ENCODE results near the gene RPP30.

RPP30 gene

DNA sequence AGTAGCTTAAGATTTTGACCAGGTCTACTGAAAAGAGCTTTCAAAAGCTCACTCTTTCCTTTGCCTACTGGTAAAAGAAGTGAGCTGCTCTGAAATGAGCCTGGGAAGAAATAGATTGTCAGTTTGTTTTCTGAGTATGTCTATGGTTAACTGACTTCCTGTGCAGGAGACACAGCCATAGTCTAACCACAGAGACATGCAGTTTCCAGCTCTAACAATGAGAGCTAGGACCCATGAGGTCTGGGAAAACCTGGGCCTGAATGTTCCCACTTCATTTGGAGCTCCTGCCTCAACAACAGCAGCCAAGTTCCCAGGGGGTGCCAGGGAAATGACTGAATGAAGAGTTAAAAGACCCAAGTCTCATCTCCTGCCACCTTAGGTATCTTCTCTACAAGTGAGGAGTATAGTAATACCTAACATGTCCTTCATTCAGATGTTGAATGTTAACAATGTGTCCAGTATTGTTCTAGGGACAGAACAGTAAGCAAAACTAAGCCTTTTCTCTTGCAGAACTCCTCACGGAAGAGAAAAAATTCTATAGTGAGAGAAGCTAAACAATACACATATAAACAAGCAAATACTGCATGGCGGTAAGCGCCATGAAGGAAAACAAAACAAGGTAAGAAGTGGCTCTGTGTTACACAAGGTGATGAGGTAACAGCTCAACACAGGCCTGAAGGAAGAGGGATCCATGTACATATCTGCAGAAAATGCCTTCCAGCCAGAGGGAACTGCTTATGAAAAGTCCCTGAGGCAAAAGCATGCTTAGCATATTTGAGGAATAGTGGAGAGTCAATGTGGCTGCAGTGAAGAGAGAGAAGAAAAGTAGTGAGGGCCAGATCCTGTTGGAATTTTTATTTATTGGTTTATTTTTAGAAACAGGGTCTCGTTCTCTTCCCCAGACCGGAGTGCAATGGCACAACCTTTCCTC lies 75.5 kb downstream of the RPP30 start:
- no peak for DNase-seq
